GM19023 (cell line): ENCODE data around the gene COL15A1.
"Not testable (repeated sequence)": the region's sequence is repeated elsewhere in the genome, so short reads cannot be mapped to it uniquely, and the experiment has no call there.

Source experiments
- ATAC-seq: cut with Tn5 transposase; IDR thresholded peaks from one replicate; pipeline ENCODE4 v1.9.1; 2021; ENCODE audit warnings: mild to moderate bottlenecking, moderate library complexity; ENCODE audit not compliant: unreplicated experiment

The COL15A1 gene

GRCh38 chr9:98943682-98944056, at the start of gene COL15A1:
TSS of gene COL15A1 (plus strand) at chr9:98943907. CDS start at chr9:98944062, 155 bp downstream.
- no peak for ATAC-seq

DNA sequence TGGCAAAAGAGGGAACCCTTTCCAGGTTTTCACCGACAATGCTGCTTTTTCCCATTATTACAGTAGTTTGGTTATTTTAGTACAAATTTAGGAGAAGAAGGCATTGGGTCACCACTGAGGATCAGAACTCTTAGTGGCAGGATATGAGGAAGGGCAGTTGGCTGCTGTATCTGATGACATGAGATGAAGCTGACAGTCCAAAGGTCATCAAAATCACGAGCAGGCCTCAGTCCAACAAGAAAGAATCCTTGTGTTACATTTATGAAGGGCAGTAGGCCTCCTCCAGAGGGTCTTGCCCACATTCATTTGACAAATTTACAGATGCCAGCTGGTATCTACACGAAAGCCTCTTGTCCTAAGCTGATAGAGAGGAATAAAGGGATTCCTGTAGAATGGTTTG, 49.5 kb upstream of the COL15A1 start:
- ATAC-seq, result no peak

- ATAC-seq, result no peak
Measured at GRCh38 chr9:98894761-98895160, 48.9 kb upstream of the COL15A1 start.

DNA sequence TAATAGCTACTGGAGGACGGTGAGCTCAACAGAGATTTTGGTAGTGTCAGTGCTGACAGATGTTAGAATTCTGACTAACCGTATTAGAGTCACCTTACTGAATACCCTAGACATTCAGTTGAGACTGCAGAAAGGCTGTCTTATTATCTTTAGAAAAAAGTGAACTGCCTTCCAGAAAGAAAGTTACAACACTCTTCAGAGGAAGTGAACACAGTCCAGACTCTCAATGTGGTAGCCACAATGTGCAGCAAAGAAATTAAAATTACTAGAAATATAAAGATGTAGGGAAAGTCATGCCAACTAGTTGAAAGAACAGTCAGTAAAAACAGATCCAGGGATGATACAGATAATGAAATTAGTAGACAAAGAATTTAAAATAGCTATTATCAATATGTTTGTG, 47.1 kb upstream of the COL15A1 start:
- ATAC-seq, result no peak

- no peak for ATAC-seq
Measured at GRCh38 chr9:98897745-98898144, 46.0 kb upstream of the COL15A1 start.

GRCh38 chr9:98899408-98900056, 44.2 kb upstream of the COL15A1 start:
- ATAC-seq, result no peak

DNA sequence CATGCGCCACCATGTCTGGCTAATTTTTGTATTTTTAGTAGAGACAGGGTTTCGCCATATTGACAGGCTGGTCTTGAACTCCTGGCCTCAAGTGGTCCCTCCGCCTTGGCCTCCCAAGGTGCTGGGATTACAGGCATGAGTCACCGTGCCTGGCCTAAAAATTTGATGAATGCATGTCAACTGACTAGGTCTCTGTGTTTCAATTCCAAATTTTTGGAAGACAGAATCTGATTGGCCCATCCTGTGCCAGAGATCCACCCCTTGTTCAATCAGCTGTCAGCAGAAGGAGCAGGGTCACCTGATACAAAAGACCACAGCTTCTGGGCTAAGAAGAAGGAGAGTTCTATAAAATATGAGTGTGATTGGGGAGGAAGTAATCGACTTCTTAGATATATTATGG, 43.5 kb upstream of the COL15A1 start:
- ATAC-seq, result no peak

DNA sequence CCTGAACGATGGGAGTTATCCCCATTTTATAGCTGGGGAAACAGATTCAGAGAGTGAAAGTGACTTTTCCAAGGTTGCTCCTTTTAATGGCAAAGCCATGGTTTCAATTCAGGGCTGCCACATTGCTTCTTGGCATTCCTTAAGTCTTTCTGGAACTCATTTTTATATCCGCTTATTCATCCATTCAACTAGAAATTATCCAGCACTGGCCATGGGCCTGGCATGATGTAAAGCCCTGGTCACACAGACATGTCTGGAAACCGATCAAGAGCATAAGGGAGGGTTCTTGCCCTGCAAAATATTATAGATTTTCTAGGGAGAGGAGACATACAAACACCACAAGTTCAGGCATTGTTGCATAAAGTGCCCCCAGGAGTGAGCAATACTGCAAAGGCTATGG, 43.0 kb upstream of the COL15A1 start:
- ATAC-seq, result no peak

DNA sequence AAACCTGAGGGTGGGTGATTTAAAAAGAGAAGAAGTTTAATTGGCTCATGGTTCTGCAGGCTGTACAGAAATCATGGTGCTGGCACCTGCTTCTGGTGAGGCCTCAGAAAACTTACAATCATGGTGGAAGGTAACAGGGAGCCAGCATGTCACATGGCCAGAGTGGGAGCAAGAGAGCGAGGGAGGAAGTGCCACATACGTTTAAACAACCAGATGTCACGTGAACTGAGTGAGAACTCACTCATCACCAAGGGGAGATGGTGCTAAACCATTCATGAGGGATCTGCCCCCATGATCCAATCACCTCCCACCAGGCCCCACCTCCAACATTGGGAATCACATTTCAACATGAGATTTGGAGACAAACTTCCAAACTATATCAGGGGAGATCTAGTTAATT, 41.9 kb upstream of the COL15A1 start:
- ATAC-seq, result not testable (repeated sequence)

DNA sequence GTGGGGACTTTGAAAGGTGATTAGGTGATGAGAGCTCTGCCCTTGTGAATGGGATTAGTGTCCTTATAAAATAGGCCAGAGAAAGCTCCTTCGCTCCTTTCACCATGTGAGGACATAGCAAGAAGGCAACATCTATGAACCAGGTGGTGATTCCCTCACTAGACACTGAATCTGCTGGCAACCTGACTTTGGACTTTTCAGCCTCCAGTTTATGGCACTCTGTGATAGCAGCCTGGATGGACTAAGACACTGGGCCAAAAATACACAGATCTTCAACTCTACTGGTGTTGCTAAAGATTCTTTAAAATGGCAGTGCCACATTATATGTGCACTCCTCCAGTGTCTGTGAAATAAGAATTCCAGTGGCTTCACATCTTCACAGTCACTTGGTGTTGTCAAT, 41.2 kb upstream of the COL15A1 start:
- no peak for ATAC-seq

DNA sequence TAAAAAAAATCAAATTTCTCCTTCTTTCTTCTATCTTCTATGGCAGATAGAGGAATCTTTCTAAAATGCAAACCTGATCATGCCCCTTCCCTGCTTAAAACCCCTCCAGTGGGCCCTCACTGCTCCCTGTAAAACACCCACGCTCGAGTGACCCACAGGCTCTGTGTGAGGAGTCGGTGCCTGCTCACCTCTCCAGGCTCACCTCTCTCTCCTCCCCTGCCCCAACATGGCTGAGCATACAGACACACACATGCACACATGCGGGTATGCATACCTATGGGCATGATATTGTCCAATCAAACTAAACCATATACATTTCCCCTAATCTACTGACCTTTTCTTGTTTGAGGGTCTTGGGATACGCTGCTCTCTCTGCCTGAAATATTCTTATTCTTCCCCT, 40.8 kb upstream of the COL15A1 start:
- no peak for ATAC-seq

DNA sequence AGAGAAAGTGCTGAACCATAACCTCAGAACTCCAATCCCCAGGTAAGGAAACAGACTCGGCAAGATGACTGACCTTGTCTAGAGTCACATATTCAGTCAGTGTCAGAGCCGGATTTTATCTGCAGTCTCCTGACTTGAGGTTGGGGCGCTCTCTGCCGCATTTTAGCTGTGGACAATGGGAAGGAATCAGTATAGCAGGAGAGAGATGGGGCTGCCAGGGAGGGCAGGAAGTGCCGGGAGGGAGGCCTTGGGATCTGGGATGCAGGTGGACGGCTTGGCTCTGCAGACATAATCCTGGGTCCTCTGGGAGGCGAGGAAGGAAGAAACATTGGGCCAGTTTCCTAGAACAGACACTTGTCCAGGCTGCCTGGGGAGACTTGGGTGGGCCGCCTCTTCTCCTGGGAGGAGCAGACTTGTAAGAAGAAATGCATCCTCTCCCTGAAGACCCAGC, 39.7 kb upstream of the COL15A1 start:
- ATAC-seq, result no peak

DNA sequence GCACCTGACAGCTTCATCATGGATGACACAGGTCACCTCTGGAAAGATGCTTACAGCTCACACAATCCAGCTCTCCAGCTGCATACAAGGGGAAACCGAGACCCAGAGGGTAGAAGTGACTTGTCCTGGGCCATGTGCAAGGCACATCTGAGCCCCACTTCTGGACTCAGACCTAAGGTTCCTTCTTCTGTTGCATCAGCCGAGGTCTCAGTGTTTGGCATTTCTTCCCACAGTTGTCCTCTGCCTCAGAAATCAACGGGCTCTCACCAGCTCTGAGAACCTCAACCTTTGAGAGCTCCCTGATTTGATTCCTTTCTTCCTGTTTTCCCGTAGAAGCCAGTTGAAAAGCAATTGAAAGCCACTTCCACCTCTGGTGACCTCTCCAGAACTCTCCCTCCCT, 38.7 kb upstream of the COL15A1 start:
- no peak for ATAC-seq

DNA sequence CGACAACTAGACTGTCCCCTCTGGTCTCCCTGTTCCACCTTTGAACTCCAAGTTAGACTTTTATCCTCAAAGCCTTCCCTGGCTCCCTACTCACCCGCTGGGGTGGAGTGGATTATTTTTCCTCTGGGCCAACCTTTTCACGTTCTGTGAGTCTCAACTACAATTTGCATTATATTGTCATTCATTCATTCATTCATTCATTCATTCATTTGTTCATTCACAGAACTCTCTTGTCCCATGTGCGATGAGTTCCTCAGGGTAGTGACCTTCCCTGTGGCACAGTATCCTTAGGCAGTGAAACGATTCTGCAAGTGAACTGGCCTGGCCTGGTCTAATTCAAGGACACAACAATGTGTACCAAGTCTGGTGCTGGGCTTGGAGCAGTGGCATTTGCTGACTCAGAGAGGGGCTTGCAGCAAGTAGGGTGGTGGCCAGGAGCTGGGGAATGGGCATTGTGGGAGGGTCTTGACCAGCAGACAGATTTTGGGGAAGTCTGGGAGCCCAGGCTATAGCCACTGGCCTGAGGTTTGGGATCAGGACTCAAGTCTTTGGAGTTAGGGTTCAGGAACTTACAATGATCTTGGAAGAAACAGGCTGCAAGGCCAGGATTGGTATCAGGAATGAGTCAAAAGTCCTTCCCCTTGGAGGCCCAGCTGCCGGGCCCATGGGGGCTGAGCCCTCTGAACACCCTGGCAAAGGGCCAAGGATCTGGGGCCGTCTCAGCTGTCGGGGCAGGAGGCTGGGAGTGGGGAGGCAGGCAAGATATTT, 37.2 kb upstream of the COL15A1 start:
- no peak for ATAC-seq

DNA sequence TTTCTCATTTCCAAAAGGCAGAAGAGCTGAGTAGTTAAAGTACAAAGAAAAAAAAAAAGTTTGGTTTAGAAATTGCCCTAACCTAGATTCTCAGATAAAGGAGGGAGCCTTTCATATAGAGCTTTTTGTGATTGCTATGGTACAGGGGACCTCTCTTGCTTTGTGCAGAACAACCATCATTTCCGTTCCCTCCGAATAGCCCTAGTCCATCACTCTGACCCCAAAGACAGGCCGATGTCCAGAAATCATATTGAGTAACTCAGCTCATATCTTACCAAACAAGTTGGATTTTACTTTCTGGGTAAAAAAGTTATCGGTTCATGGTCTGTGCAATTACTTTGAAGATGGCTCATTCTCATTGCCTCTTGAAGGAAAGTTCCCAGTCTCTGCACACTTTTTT, 36.7 kb upstream of the COL15A1 start:
- ATAC-seq, result no peak

DNA sequence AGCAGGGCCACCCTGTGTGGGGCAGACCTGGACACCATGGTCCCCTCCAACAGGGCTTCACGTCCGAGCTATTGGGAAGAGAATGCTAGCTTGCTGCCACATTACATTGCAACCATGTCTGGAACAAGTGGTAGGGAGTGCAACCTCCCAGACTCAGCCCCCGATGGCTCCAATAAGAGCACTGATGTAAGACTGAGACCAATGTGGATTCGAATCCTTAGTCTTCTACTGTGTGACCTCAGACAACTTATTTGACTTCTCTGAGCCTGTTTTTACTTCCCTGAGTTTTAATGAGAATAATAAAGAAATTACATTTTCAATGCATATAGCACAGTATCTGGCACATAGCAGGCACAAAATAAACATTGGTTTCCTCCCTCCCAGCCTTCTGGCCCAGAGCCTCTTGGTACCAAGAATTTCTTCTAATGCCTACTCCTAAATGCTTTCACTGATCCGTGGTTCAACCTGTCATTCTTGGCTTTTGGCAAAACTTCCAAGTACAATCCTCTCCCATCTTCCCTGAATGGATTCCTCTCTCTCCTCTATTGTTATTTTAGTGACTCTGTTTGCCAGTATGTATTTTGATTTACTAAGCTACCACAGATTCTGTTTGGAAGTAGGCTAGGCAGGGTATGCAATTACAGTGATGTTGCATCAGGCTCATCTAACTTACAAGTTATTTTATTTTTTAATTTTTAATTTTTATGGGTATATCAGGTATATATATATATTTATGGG, 34.6 kb upstream of the COL15A1 start:
- no peak for ATAC-seq

- ATAC-seq, result no peak
Measured at GRCh38 chr9:98909935-98910334, 33.8 kb upstream of the COL15A1 start.

- no peak for ATAC-seq
Measured at GRCh38 chr9:98911042-98911441, 32.7 kb upstream of the COL15A1 start.

- ATAC-seq, result not testable (repeated sequence)
Measured at GRCh38 chr9:98911738-98912137, 32.0 kb upstream of the COL15A1 start.

DNA sequence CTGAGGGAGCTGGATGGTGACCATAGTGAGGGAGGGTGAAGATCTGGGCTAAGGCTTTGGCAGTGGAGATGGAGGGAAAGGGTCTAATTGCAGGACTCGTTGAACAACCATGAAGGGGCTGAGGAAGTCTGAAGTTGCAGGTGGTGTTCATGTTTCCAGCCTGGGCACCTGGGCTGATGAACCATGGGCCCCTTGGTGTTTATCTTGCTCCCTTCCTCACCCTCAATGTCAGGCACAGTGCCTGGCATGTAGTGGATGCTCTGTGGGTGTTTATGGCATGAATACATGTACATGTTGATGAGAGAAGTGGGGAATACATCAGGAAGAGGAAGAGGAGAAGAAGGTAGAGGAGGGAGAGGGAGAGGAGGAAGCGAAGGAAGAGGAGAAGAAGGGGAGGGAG, 31.3 kb upstream of the COL15A1 start:
- no peak for ATAC-seq

- no peak for ATAC-seq
Measured at GRCh38 chr9:98913044-98913443, 30.7 kb upstream of the COL15A1 start.

- no peak for ATAC-seq
Measured at GRCh38 chr9:98913705-98914104, 30.0 kb upstream of the COL15A1 start.
